Measurements from ENCODE around the gene ANXA8L1. TPM values are rescaled to one million over a fixed set of nuclear protein-coding genes. Genes with fewer than 3 reads are reported as not detected.
A peak's percentile ranks its signal among the peaks of the same experiment; 100 is the strongest.
"Not testable (repeated sequence)": the region's sequence is repeated elsewhere in the genome, so short reads cannot be mapped to it uniquely, and the experiment has no call there.

ANXA8L1 gene
- total RNA-seq, 2 donors from 2014 or later: 2.4 to 5.1 TPM

DNA sequence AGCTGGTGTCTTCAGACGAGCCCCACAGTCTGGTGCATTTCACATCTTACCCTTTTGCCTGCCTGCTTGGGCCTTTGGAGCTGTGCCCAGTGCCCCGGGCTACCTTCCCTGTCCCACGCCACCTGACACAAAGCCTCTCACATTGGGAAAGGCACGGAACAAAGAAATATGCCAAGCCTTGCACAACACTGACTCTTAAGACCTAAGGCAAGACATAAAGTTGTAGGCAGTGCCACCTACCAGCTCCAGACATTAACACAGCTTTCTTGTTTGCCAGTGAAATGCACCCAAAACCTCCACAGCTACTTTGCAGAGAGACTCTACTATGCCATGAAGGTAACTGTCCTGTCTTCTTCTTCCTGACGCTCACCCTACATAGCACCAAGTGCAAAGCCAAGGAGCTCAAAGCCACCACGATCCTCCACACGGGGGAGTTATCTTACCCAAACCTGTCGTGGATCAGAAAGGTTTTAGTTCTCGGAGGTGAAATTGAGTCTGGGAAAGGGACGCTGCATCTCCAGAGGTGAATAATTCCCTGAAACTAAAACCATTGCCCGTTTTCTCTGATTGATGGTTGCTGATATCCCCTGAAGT is 11.8 kb downstream of the ANXA8L1 start:
- DNase-seq; intact Hi-C loops (cut with DNase I): not testable (repeated sequence)

DNA sequence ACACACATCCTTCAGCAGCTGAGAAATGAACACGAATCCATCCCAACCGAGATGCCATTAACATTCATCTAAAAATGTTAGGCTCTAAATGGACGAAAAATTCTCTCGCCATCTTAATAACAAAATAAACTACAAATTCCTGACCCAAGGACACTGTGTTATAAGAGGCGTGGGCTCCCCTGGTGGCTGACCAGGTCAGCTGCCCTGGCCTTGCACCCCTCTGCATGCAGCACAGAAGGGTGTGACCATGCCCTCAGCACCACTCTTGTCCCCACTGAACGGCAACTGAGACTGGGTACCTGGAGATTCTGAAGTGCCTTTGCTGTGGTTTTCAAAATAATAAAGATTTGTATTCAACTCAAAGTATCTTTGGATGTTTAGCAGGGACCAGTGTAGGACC is 15.8 kb downstream of the ANXA8L1 start:
- DNase-seq; ATAC-seq; intact Hi-C loops (cut with DNase I): not testable (repeated sequence)

More for the DNA sequence above, 11.8 kb downstream of the ANXA8L1 start:
- peak; percentile 5 to 49 for ATAC-seq

- DNase-seq: peak; percentile 18
- intact Hi-C loops (cut with DNase I): not testable (repeated sequence)
- ATAC-seq: peak; percentile 20 to 89
These were observed 21.1 kb downstream of the ANXA8L1 start for GRCh38 chr10:46396441-46397279.

- intact Hi-C loops (cut with DNase I); DNase-seq: not testable (repeated sequence)
- peak; percentile 12 to 31 for ATAC-seq
These were observed 22.2 kb downstream of the ANXA8L1 start for GRCh38 chr10:46397767-46398166.

- DNase-seq: peak; percentile 23
- intact Hi-C loops (cut with DNase I): not testable (repeated sequence)
These were observed 22.8 kb downstream of the ANXA8L1 start for GRCh38 chr10:46398212-46398886.

DNA sequence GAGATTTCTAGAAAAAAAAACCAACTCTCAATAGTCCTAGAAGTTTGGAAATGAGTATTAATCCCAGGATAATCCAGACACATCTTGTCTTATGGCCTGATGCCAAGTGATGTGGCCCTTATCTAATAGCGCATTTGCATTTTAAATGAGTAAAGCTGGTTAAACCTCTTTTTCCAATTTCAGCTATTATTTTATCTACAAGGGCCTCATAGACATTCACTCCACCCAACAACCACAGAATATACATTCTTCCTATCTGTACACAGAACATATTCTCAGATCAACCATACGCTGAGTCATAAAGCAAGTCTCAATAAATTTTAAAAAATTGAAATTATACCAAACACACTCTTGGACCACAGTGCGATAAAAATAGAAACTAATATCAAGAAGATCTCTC is 34.0 kb downstream of the ANXA8L1 start:
- DNase-seq; intact Hi-C loops (cut with DNase I); ATAC-seq: not testable (repeated sequence)

More at GRCh38 chr10:46398212-46398886, 22.8 kb downstream of the ANXA8L1 start:
- ATAC-seq: peak; percentile 85 to 90

DNA sequence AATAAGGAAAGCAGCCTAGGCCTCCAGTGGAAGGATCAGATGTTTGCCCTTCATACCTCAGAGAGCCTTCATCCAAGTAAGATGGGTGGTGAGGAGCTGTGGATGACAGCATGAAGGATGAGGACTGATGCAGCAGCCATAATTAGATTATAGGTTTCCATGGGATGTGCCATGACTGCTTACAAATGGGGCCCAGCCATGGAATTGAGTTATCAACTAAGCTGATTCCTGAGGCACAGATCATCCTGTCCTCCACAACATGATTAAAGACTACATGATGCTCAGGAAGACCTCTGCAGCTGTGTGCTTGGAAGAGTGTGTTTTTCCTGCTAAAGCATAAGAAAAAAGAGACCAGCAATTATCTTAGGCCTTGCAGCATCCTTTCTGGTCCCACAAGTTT is 35.5 kb downstream of the ANXA8L1 start:
- intact Hi-C loops (cut with DNase I); ATAC-seq; DNase-seq: not testable (repeated sequence)

- DNase-seq; intact Hi-C loops (cut with DNase I): not testable (repeated sequence)
- peak in 1 of 2 donors; percentile 41 for ATAC-seq
These were observed 37.1 kb downstream of the ANXA8L1 start for GRCh38 chr10:46412665-46413064.

DNA sequence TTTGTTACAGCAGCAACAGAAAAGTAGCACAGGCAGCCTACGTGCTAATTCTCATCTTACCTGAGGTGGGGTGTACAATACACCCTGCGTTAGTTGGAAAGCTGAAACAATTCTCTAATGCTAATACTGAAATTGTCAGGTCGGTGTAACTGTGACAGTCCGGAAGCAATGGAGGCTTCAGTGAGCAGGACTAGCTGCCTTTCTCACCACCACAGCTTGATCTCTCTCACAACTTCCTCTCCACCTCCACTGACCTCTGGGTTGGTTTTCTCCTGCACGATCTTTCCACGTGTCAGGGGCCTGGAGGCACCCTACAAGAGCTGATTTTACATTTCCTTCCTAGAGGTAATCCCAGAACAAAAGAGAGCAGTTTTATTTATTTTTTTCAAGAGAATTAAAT is 39.7 kb downstream of the ANXA8L1 start:
- DNase-seq; ATAC-seq; intact Hi-C loops (cut with DNase I): not testable (repeated sequence)

- intact Hi-C loops (cut with DNase I): not testable (repeated sequence)
- peak in 1 of 2 donors; percentile 29 for ATAC-seq
- peak; percentile 19 for DNase-seq
These were observed 42.7 kb downstream of the ANXA8L1 start for GRCh38 chr10:46418283-46418682.

- ATAC-seq: peak; percentile 71 to 96
- intact Hi-C loops (cut with DNase I); DNase-seq: not testable (repeated sequence)
These were observed 44.2 kb downstream of the ANXA8L1 start for GRCh38 chr10:46419570-46420379.

DNA sequence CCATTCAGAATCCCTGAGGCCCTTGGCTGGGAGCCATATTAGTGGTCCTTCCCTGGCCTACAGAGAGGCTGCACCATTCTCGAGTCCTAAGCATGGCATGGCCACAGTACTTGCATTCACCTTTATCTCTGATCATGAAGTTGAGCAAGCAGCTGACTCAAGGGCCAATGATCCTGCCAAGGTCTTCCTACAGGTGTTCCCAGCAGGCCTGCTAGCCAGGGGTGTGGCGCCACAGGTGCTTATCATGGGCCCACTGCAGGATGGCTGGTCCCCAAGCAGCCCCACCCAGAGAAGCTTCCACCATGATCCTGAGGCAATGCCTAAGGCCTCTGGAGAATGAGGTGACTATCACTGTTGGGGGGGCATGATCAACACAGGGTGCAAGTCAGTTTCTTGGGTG is 48.0 kb downstream of the ANXA8L1 start:
- DNase-seq; ATAC-seq; intact Hi-C loops (cut with DNase I): not testable (repeated sequence)

- DNase-seq: peak; percentile 35
- ATAC-seq: peak; percentile 53 to 69
- intact Hi-C loops (cut with DNase I): not testable (repeated sequence)
These were observed 65.4 kb downstream of the ANXA8L1 start for GRCh38 chr10:46440942-46441341.

Other genes with a start within 250 kb of the ANXA8L1 start
- not detected for gene ANTXRL, start 88.8 kb upstream of the ANXA8L1 start, total RNA-seq
- under 1 TPM in 1 of 2 donors, not detected in 1; 0.58 TPM for gene NPY4R, start 90.2 kb downstream of the ANXA8L1 start, total RNA-seq
- gene GPRIN2, start 180.9 kb downstream of the ANXA8L1 start, total RNA-seq: not detected
- gene SYT15, start 203.4 kb downstream of the ANXA8L1 start, total RNA-seq: 1 to 10 TPM; 4.6 to 4.9 TPM

Measured in left cardiac atrium (tissue), 4 donors.